ENCODE measurements around the gene ZNF672.
"Not testable (repeated sequence)": the region's sequence is repeated elsewhere in the genome, so short reads cannot be mapped to it uniquely, and the experiment has no call there.

Gene ZNF672

DNA sequence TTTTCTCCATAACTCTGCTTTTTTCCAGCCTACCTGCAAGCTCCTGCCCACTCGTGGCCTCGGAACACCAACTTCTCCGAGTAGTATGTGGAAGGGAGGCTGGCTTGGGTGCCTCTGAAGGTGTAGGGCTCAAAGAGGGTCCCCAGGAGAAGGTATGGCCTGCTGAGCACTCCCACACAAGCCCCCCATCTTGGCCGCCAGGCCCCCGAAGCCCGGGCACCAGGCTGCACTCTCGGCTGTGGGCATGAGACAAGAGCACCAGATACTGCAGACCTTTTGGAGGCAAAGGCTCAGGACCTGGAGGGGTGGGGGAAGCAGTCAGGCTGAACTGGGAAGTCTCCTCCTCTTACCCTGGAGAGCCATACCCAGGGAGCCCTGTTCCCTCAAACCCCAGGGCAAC is 19.2 kb downstream of the ZNF672 start:
- no peak for DNase-seq

DNA sequence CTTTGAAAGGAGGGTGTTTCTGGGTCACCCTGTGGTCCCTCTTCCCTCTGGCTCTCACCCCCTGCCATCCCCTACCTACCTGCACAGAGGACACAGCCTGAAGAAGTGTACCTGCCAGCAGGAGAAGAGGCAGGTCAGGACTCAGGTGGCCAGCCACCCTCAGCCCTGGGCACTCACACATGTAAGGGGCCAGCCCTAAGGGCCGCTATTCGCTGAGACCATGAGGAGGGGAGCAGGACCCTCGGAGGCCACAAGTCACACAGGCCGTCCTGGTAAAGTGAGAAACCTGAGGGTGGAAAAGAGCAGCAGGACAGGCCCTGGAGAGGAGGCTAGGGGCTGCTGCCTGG is 19.7 kb downstream of the ZNF672 start:
- DNase-seq, result no peak

DNA sequence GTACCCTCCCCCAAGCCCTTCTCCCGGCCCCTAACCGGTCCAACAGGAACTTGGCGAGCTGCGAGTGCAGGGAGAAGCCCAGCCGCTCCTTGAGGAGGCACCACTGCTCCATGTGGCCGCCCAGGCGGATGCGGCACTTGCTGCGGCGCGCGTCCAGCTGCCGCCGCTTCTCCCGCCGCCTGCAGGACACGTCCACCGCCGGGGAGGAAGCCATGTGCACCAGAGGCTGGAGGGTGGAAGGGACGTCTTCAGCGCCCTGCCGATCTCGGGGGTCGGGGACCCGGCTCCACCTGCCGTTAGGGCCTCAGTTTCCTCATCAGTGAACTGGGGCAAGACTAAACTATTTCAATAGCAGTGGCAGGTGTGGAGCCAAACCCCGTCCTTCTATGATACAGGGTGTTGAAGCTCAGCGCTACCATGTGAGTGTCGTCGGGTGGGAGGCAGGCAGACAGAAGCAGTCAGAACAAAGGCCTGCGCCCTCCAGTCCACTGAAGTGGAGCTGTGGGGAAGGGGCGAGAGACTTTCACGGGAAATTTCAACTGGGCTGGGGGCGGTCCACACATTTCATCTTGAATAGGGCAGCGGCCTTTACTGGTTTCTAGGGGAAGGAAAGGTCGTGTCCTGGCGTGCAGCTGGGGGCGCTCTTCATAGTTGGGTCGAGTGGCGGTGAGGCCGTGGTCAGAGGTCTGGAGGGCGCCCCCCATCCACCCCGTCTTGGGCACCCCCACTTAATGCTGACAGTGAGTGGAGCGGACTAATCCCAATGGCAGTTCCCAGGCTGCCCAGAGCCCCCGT is 20.3 kb downstream of the ZNF672 start:
- DNase-seq, result no peak

DNA sequence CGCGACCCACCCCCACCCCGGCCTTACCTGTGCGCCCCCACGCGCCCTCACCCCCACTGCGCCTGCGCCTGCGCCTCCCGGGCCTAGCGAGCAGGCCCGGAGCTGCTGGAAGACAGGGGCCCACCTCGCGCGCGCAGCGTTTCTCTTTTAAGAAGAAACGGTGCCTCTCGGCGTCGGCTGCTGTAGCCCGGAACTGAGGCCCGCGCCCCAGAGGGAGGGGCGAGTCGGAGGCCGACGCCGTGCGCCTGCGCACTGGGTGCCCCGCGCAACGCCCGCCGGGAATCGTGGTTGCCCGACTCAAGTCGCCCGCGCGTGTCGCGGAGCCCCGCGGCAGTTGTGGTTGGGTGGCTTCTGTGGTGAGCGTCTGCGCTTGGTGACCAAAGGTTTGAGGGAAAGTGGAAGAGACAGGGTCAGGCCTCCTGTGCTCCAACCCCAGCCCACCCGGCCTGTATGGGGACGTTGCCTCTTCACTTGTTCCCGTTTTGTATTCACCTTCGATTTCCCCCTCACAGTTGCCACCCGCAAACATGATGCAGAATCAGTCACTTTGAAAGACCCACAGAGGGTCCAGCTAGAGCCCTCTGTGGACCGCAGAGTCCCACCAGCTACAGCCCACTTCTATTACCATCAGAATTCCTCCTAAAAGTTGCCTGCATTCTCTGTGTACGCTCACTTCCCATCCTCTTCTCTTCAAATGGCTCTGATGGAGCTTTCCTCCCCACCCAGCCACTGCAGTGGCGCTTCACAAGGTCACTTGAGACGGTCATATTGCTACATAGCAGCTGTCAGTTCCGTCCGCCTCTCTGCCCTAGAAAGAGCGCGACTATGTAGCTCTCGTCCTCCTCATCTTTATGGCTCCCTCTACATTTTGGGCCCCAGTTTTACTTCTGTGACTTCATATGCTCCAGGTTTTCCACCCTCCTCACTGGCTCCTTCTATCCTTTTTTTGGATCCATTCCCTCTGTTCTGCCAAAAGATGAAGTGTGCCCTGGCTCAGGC is 21.2 kb downstream of the ZNF672 start, which contains the start of gene ZNF692:
ZNF692 (minus strand) TSS at position 195 of the 999 bp plus-strand sequence. CDS start 776 bp downstream, outside the sequence.
- DNase-seq, result peak; percentile 98

DNA sequence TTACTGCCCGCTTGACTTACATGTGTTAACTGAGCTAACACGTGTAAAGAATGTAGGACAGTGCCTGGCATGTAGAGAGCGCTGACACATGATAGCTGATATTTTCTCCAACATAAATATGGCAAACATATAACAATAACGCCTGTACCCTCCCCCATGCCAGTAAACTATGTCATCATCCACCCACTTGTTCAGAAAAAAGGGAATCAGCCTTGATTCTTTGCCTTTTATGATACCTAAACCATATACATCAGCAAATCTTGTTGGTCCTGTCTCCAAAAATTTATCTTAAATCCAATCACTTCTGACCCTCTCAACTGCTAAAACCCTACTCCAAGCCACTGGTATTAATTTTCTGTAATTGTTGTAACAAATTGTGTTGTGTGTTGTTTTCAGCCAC is 22.0 kb downstream of the ZNF672 start:
- DNase-seq, result no peak

DNA sequence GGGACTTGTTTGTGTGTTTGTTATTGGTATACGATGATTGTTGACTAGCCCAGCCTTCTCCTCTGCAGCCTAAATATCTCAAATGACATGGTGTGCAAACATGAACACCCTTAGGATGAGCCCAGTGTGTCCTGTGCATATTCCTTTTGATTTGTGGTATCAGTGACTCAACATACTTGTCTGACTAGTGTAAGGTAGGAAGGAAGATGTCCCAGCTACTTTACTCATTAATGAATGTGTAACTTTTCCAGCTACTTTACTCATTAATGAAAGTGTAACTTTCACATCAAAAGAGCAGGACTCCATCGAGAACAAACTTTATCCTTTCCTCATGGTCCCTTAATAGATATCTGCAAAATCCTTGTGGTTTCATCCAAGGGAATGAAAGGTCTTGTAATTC is 23.6 kb downstream of the ZNF672 start:
- no peak for DNase-seq

DNA sequence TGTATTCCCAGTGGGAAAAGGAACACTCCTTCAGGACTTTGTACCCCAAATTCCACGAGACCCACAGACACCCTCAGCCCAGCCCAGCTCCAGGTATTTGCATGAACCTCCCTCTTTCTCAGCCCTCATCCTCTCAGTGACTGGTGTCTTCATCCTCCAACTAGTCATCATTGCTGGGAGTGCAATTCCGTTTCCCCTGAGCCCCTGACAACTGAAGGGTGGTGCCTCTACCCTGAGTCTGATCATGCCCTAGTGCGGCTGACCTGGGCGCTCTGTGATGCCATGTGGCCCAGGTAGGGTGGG is 24.6 kb downstream of the ZNF672 start:
- DNase-seq, result no peak

DNA sequence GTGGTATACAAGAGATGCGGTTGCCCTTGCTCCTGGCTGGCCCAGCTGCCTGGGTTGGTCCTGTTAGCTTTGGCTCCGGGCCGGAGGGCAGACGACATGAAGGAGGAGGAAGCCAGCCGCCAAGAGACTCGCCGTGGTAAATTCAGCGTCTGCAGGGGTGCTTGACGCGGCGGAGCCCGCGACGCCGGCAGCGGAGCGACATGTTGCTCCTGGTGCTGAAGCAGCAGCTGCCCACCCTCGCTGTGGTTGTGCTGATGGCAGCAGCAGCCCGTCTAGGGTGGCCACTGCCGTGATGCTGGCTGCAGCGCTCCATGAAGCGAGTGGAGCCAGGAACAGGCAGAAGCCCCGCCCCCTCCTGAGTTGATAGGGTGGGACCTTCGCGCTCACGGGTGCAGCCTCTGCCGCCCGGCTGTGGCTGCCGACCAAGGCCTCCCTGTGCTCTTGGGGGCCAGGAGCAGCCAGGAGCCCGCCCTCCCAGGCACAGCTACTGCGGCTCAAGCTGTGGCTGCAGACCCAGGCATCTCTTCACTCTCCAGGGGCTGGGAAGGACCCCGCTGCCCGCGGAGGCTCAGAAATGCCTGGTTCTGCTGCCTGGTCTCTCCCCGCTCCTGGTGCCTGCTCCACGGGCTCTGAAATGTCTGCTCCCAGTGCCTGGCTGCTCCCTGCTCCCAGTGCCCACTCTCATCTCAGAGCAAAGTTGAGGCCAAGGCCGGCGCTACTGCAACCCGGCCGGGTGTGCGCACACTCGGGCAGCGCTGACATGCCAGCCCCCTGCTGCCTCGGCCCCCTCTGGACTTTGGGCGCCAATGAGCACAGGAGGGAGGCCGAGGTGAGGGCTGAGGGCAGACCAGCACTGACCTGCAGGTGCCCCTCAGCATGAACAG is 25.2 kb downstream of the ZNF672 start:
- peak; percentile 92 for DNase-seq

DNA sequence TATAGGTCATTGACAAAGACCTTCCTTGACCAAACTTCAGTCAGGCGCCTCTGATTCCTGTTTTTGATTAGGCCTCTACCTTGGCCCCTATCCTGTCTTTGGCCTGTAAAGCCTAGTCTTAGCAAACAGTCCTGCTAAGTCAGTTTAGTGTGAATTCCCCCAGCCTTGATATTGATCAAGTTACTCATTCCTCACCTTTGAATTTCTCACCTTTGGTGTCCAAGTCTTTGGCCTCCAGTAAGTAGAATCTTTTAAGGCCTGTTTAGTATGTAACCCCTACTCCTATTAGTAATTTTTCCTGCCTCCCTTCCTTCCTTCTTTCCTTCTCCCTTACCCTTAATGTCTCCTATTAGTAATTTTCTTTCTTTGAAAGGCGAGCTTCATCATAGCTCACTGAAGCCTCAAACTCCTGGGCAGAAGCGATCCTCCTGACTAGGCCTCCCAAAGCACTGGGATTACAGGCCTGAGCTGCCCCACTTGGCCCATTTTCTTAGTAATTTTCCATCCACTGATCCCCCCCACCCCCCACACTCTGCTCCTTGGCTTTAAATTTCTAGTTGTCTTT is 33.9 kb downstream of the ZNF672 start:
- no peak for DNase-seq

DNA sequence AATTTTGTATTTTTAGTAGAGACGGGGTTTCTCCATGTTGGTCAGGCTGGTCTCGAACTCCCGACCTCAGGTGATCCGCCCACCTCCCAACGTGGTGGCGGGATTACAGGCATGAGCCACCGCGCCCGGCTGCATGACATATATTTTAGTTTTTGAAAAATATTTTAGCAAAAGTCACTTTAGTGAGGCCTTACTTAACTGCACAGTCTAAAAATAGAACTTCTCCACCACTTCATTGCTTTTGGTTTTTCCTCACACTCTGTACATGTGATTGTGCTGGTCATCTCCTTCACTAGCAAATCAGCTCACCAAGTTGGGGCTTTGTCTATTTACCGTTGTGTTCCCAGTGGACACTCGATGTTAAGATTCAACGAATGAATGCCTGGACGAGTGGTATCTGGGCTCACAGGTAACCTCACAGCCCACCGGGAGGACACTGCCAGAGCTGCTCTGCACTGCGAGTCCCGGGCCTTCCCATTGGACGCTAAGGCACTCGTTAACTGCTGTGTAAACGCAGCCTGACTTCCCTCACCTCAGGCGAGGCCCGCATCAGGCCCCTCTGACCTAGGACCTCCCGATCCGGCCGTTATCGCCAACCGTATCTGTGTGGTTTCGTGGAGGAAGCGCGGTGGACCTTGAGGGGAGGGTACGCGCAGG is 34.9 kb downstream of the ZNF672 start:
- DNase-seq, result peak; percentile 85

DNA sequence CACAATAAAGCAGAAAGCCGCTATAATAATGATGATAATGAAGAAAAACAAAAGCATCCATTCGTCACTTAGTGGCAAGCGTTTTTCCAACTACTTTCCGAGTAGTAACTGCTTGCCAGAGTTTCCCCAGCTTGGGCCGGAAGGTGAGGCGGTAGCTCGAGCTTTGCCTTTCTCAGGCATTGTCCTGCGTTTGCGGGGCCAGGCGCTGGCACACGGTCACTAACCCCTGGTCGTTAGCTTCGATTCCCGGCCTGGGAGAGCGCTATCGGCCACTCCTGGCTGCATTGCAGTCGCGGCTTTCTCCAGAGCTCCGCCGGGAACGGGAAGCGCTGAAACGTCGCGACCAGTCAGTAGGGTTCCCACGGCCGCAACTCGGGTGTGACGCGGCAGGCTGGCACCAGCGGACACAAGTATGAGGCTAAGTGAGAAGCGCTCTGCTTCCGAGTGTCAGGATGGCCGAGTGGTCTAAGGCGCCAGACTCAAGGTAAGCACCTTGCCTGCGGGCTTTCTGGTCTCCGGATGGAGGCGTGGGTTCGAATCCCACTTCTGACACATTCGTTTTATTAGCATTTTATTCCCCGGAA is 35.5 kb downstream of the ZNF672 start:
- DNase-seq, result peak; percentile 100

DNA sequence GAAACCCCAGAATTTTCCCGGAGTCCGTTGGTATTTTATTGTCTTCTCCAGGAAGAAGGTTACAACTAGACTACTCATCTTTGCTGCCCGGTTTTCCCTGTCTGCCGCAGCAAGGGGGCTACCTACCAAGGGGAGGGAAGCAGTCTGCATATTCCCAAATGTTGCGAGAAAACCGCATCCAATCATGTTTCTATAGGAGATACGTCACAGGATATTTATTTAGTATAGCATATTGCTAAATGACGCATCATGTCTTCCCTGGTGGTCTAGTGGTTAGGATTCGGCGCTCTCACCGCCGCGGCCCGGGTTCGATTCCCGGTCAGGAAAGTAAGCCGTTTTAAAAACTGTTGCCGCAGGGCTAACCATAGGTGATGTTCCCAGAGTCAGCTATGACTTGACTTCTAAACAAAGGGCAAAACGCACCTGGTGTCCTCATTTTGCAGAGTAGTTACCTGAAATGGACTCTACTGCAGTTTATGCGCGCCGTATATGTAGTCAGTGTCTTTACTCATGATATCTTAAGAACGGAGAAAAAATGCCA is 36.0 kb downstream of the ZNF672 start:
- peak; percentile 96 for DNase-seq

DNA sequence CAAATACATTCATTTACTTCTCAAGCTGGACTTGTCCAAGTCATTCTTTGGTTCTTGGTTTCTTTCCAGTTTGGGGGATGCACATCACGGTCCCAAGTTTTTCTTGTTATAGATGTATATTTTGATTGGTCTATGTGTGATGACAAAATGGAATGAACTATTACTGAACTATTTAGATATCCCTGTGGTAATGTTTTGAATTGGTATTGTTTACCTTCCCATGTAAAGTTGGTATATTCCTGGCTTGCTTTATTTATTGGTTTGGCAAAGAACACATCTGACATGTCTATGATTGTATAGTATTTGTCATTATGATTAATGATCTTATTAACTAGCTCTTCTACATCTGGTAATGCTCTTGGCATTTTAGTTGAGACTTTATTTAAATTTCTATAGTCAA is 43.2 kb downstream of the ZNF672 start:
- DNase-seq, result no peak

DNA sequence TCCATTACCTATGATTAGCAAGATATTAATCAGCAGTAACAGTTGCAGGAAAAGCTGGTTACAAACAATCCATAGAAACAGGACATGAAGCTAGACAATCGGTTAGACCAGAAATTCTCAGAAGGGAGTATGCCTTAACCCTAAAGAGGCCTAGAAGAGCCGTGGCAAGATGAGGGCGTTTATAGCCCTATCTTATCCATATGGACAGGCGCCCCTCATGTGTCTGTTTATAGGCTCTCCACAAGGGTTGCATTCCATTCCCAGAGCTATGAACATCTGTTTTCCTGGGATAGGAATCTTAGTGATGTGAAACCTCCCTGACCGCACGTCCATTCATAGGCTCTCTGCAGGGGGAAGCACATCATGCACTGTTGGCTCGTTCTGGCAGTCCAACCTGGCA is 44.4 kb downstream of the ZNF672 start:
- DNase-seq, result not testable (repeated sequence)

DNA sequence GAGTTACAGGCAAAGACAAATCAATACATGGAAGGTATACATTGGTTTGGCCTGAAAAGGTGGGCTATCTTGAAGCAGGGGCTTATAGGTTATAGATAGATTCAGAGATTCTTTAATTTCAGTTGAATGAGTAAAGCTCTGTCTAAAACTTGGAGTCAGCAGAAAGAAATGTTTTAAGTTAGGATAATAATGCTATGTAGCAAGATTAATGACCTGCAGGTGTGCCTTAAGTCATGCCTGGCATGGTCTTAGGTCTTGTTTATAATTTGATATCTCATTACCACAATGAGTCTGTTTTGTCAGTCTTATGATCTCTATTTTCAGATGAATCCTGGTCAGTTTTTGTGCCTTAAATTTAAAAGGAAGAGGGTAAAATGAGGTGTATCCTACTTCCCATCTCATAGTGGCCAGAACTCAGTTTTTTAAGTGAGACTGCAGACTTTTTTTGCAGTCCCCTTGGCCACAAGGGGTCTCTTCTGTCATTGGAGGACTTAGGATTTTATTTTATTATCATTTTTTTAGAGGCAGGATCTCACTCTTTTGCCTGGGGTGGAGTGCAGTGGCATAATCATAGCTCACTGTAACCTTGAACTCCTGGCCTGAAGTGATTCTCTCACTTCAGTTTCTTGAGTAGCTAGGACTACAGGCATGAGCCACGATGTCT is 46.7 kb downstream of the ZNF672 start:
- no peak for DNase-seq

DNA sequence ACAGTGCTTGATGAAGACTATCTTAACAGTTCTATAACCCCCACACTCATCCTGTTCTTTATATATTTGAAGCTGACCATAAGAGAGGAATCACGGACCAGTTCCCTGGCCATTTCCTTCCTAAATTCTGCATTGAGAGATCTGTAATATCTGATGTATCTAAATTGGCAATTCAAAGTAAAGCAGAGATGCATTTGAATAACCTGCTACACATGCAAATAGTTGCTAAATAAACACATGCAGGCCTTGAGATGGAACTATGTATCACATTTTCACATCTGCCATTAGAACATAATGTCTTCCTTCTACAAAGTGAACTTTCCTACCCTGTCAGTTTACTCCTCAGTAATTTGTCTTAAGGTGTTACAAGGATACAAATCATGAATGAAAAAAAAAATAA is 47.6 kb downstream of the ZNF672 start:
- DNase-seq, result no peak

DNA sequence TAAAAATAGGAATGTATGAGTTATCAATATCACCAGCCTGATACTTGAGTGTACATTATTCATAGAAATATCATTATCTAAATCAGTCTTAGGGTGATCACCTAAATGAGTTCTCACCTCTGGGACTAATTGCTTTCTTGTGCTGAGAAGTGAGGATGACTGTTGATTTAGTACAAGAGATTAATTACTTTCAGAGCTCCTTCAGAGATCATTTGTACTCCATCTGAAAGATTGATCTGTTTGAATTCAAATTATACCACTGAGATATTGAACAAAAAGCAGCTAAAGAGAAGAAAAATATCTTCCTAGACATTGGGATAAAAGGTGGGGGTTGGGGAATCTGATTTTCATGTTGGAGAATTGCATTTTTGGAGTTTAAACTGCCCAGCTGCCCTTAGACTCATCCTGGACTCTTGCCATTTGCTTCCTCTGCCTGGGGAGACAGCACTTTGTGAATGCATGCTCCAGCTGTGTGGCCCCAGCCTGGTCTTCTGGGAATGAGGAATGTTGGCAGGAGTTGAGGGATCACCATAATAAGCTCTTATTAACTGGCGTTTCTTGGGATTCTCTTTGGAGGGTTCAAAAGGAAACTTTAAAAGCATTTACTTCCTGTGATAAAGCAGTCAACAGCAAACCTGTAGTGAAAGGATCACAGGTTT is 48.3 kb downstream of the ZNF672 start:
- no peak for DNase-seq

DNA sequence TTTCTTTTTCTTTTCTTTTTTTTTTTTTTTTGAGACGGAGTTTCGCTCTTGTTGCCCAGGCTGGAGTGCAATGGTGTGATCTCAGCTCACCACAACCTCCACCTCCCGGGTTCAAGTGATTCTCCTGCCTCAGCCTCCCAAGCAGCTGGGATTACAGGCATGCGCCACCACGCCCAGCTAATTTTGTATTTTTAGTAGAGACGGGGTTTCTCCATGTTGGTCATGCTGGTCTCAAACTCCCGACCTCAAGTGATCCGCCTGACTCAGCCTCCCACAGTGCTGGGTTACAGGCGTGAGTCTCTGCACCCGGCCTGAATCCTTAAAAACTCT is 51.9 kb downstream of the ZNF672 start:
- DNase-seq, result not testable (repeated sequence)

DNA sequence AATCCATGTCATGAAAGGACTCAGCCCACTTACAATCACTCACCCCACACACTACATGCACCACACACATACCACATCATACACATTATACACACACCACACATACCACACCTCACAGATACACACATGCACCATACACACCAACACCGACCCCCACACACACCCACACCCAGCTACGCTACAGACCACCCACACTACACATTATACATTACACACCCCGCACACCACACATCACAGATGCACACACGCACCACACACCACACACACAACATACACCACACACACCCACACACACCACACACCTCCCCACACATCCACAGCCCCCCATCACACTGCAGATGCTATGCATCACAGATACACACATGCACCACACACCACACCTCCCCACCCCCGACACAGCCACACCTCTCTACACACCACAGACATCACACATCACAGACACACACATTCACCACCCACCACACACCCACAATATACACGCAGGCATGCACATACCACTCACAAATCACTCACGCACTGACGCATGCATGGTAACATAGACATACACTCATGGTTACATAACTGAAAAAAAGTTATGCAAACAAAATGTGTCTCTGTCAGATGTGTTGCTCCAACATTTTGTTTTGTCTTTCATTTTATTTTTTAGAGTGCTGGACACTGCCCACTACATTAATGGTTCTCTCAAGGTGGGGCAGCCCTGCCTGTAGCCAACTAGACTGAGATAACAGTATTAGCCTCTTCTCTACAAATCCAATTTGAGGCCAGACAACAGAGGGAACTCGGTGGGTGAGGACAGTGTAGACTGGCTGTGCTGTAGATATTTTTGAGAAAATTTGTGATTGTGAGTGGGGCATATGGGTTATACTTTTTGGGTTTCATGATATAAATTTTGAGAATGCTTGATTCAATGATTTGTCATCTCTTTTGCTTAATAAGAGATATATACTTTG is 52.8 kb downstream of the ZNF672 start:
- DNase-seq, result no peak
